Body of pancreas (tissue), 4 donors: ENCODE data around the gene ZNF592. TPM values are rescaled to one million over a fixed set of nuclear protein-coding genes. Genes with fewer than 3 reads are reported as not detected.

Experiments used
- ATAC-seq: fragments of 150-250 bp; one replicate; pipeline ENCODE4 v1.9.1; 2016
- DNase-seq, 4 donors: peaks; one replicate each; pipeline ENCODE4 v3.0.0-alpha.2; 2019
- H3K27ac ChIP-seq, 4 donors: fragments of 200-600 bp; sonication (generic); 1 replicate in 3 of 4; 2 replicates in 1 of 4; pipeline versions ENCODE4 v1.5.1 to v1.6.1; 2016 to 2019; ENCODE audit warnings: mild to moderate bottlenecking in 1 of 4, mixed read lengths in 1 of 4, moderate library complexity in 1 of 4
- H3K27me3 ChIP-seq, 2 donors: fragments of 200-600 bp; sonication (generic); one replicate each; pipeline ENCODE4 v1.6.0; 2016; ENCODE audit warnings: mild to moderate bottlenecking in 1 of 2
- H3K36me3 ChIP-seq, 2 donors: fragments of 200-600 bp; sonication (generic); replicated peaks in 1 of 2; 2 replicates each; pipeline ENCODE4 v1.5.1; 2016; ENCODE audit warnings: low read depth in 2 of 2; ENCODE audit not compliant: insufficient read depth in 1 of 2
- H3K4me1 ChIP-seq: fragments of 200-600 bp; sonication (generic); one replicate; pipeline ENCODE4 v1.6.0; 2016
- H3K4me3 ChIP-seq, 2 donors: fragments of 200-600 bp; sonication (generic); 1 replicate in 1 of 2; 2 replicates in 1 of 2; pipeline ENCODE4 v1.5.1; 2016 to 2019
- H3K9me3 ChIP-seq, 3 donors: fragments of 200-600 bp; sonication (generic); 1 replicate in 2 of 3; 2 replicates in 1 of 3; pipeline ENCODE4 v1.5.1; 2016
- POLR2A ChIP-seq, 3 donors: fragments of 450-650 bp; IDR thresholded peaks; one replicate each; pipeline ENCODE4 v1.6.1; 2016; ENCODE audit warnings: antibody characterized with exemption in 3 of 3, mild to moderate bottlenecking in 2 of 3
- WGBS, 2 donors: methylation state at CpG; one replicate each; pipeline ENCODE4 v1.1.5; 2017; 5-methylcytosine and 5-hydroxymethylcytosine counted together
- intact Hi-C: fragments of 100-400 bp; cut with DNase I; formaldehyde crosslinking; loops from one replicate; pipeline ENCODE4 v1.15.1; 2023
- total RNA-seq, 2 donors: library from RNA; depleted of rRNA; stranded (reverse); fragments of >200 nt; gene quantifications; one replicate each; pipeline ENCODE4 v1.1.0, GENCODE V29; 2016
- TF ChIP-seq, protein P1 (sequence below), 7 experiments: fragments of 450-650 bp in 4 of 7; fragments of 200-600 bp in 3 of 7; sonication (generic) in 3 of 7; IDR thresholded peaks; one replicate each; pipeline ENCODE4 v1.5.1; 2016 to 2019; ENCODE audit warnings: antibody characterized with exemption in 7 of 7

Gene ZNF592
- total RNA-seq, 2 donors from 2014 or later, result 14.3 to 20.8 TPM

DNA sequence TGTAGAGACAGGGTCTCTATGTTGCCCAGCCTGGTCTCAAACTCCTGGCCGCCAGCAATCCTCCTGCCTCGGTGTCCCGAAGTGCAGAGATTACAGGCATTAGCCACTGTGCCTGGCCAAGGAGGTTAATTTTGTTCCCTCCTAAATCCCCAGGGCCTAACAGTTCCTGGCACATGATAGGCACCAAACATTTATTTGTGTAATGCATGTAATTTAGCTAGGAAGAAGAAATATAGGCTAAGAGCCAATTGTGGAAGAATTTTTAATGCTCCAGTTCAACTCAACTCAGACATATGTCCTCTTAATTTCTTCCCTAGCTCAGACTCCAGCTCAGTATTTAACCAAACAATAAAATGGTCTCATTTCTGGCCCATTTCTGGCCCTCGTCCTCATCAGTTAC, 7.7 kb upstream of the ZNF592 start:
- no peak for TF ChIP-seq POLR2A (IDR thresholded peaks at IDR 0.05)
- TF ChIP-seq, protein P1, sequence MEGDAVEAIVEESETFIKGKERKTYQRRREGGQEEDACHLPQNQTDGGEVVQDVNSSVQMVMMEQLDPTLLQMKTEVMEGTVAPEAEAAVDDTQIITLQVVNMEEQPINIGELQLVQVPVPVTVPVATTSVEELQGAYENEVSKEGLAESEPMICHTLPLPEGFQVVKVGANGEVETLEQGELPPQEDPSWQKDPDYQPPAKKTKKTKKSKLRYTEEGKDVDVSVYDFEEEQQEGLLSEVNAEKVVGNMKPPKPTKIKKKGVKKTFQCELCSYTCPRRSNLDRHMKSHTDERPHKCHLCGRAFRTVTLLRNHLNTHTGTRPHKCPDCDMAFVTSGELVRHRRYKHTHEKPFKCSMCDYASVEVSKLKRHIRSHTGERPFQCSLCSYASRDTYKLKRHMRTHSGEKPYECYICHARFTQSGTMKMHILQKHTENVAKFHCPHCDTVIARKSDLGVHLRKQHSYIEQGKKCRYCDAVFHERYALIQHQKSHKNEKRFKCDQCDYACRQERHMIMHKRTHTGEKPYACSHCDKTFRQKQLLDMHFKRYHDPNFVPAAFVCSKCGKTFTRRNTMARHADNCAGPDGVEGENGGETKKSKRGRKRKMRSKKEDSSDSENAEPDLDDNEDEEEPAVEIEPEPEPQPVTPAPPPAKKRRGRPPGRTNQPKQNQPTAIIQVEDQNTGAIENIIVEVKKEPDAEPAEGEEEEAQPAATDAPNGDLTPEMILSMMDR (IDR thresholded peaks at IDR 0.05), result no peak
- H3K27me3 ChIP-seq, result no peaks in the 10 kb centered on the region
- no peaks in the 10 kb centered on the region for H3K36me3 ChIP-seq
- no peak for ATAC-seq
- intact Hi-C loops, result no loop called here
- H3K9me3 ChIP-seq, result no peaks in the 10 kb centered on the region
- WGBS, 2 donors, result 83 to 86% methylated on average over 4 of the region's 4 CpGs
- H3K4me1 ChIP-seq, result no peaks in the 10 kb centered on the region
- H3K4me3 ChIP-seq, result no peak overlapping the region
- no peak overlapping the region for H3K27ac ChIP-seq
- DNase-seq, result no peak

DNA sequence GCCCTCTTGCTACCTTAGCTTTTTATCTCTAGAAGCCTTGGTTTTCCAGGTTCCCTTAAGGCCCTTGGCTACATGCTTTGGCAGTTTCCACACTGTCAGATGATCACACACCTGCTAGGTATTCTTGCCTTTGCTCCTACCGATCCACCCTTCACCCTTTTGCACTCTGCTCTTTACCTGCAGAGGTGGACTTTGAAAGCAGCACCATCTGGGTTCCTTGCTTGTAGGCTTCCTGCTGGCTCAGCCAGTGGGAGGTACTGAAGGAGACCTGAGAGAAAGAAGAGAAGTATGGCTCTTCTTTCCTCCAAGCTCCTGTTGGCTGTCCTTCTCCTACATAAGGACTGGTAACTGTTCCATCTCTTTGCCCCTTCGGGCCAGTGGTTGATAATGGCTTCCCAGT, 7.3 kb upstream of the ZNF592 start:
- DNase-seq (no peak), ATAC-seq (no peak)
- H3K27ac ChIP-seq, result no peak overlapping the region
- intact Hi-C loops, result no loop called here
- no peak overlapping the region for H3K4me3 ChIP-seq
- no peaks in the 10 kb centered on the region for H3K9me3 ChIP-seq
- H3K27me3 ChIP-seq, result no peaks in the 10 kb centered on the region
- H3K36me3 ChIP-seq, result no peaks in the 10 kb centered on the region
- H3K4me1 ChIP-seq, result no peaks in the 10 kb centered on the region
- TF ChIP-seq, protein P1 (IDR thresholded peaks at IDR 0.05), result no peak
- no peak for TF ChIP-seq POLR2A (IDR thresholded peaks at IDR 0.05)
- WGBS, 2 donors, result 62 to 71% methylated on average over 2 of the region's 2 CpGs

DNA sequence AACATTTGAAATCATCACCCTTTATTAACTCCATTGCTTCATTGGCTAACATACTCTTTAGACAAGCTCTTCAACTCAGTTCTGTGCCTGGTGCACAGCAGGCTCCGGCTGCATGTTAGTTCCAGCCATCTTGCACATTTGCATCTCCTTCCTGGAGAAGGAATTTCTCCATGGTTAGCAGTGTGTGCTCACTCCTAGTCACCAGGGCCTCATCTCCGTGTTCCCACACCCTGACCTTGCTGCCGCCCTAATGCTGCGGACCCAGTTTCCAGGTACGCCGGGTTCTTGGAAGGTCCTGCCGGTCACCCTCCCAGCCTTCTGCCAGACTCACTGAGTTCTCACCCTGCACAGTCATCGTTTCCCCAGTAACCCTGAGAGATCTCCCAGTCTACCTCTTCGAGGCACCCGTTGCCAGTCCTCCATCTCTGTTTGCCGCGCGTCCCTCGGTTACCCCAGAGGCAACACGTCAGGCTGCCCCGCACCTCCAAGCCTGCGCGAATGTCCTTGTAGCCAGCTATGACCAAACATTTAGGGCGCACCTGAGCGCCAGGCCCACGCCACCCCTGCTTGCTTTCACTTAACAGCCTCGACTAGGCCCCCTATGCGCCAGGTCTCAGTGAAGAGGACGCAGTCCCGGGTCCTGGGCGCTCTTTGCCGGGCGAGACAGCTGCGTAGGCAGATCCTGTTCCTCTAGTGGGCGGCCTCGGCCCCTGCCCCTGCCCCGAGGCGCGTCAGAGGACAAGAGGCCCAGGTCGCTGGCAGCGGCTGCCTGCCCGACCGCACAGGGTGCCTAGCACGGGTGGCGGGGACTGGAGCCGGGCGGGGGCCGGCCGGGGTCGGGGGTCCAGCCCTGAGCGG, 747 bp upstream of the ZNF592 start:
- WGBS, 2 donors, result 0% methylated on average over 20 to 36 of the region's 46 CpGs
- H3K27ac ChIP-seq, result peak overlapping the region; percentile 96 to 100 (median 98)
- peak; percentile 69 to 91 (median 87) for TF ChIP-seq POLR2A (IDR thresholded peaks at IDR 0.05)
- TF ChIP-seq, protein P1 (IDR thresholded peaks at IDR 0.05), result peak in 3 of 7 experiments; percentile 7 to 32 (median 11)
- H3K36me3 ChIP-seq, result no peaks in the 10 kb centered on the region
- DNase-seq (peak; percentile 78 to 82 (median 80)), ATAC-seq (peak; percentile 63)
- H3K9me3 ChIP-seq, result no peaks in the 10 kb centered on the region
- peak overlapping the region; percentile 26 to 66 for H3K4me3 ChIP-seq
- H3K27me3 ChIP-seq, result no peaks in the 10 kb centered on the region
- intact Hi-C loops, result no loop called here
- H3K4me1 ChIP-seq, result peaks cover 46% of the 10 kb centered on the region

DNA sequence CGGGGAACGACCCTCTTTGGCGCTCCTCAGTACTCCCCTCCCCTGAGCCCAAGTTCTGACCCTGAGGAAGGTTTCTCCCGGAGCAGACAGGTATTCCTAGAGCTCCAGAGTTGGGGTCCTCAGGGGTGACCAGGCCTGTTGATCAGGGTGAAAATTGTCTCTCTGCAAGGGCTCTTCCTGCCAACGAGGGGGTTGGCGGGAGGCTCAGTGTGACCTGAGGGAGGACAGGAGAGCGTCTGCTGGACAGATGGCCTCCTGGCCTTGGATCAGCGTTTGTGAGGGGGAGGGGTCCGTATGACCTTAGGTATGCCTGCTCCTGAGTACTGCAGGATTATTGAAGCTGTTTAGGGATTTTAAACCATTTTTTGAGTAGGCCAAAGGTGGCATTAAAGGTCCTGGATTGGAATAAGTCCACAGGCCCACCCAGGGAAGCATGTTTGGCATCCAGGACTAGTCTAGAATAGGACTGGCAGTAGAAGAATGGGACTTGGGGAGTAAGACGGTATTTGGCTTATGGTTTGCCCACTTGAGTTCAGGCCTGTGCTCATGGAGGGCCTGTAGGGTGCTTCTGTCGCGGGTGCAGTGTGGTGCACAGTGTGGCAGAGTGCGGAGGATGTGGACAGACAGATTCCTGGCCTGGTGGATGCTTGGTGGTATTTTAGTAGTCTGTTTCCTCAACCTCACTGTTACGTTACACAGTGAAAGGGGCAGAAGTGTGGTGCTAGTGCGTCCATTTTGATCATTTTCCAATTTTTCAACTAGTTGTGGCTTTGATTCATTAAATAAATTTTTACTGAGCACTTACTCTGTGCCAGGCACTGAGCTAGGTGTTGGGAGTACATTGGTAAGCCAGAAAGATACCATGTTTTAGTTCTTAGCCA, 959 bp downstream of the ZNF592 start:
- ATAC-seq, result no peak
- Histone ChIP-seq H3K27ac (peak overlapping the region; percentile 96 to 100 (median 98)), H3K4me3 (peak overlapping the region; percentile 27 to 61), H3K9me3 (no peaks in the 10 kb centered on the region), H3K4me1 (peaks cover 63% of the 10 kb centered on the region), H3K36me3 (no peaks in the 10 kb centered on the region), H3K27me3 (no peaks in the 10 kb centered on the region)
- 4 to 5% methylated on average over 7 to 15 of the region's 15 CpGs for WGBS, 2 donors
- intact Hi-C loops, result no loop called here
- peak in 2 of 3 donors; percentile 6 to 13 for TF ChIP-seq POLR2A (IDR thresholded peaks at IDR 0.05)
- TF ChIP-seq, protein P1 (IDR thresholded peaks at IDR 0.05), result peak in 1 of 7 experiments; percentile 20
- peak; percentile 45 to 59 (median 50) for DNase-seq
